Heart left ventricle (tissue), 16 donors: Measurements from ENCODE around the gene ERC1. TPM values are rescaled to one million over a fixed set of nuclear protein-coding genes. Genes with fewer than 3 reads are reported as not detected.
A peak's percentile ranks its signal among the peaks of the same experiment; 100 is the strongest.

Experiments used
- ATAC-seq, 4 donors: fragments of 200-7000 bp; cut with Tn5 transposase; one replicate each; pipeline ENCODE4 v1.9.1; 2020 to 2022; ENCODE audit warnings: moderate library complexity in 4 of 4, mild to moderate bottlenecking in 3 of 4, moderate number of reproducible peaks in 1 of 4
- DNase-seq, 5 donors: peaks; one replicate each; pipeline ENCODE4 v3.0.0-alpha.2; 2020
- H3K27ac ChIP-seq, 12 donors: fragments of 200-600 bp; sonication (generic) in 4 of 12; one replicate each; pipeline versions ENCODE4 v1.5.0 to v1.8.0; 2016 to 2022; ENCODE audit warnings: mild to moderate bottlenecking in 2 of 12
- H3K27me3 ChIP-seq, 9 donors: fragments of 200-600 bp; sonication (generic) in 2 of 9; one replicate each; pipeline versions ENCODE4 v1.5.1 to v1.8.0; 2016 to 2022; ENCODE audit warnings: mild to moderate bottlenecking in 3 of 9
- H3K36me3 ChIP-seq, 9 donors: fragments of 200-600 bp; sonication (generic) in 2 of 9; one replicate each; pipeline versions ENCODE4 v1.5.0 to v1.8.0; 2018 to 2022; ENCODE audit warnings: mild to moderate bottlenecking in 2 of 9
- H3K4me1 ChIP-seq, 12 donors: fragments of 200-600 bp; sonication (generic) in 4 of 12; one replicate each; pipeline versions ENCODE4 v1.5.0 to v1.8.0; 2016 to 2022; ENCODE audit warnings: mild to moderate bottlenecking in 3 of 12
- H3K4me3 ChIP-seq, 12 donors: fragments of 200-600 bp; sonication (generic) in 4 of 12; one replicate each; pipeline versions ENCODE4 v1.5.0 to v1.8.0; 2017 to 2022; ENCODE audit warnings: mild to moderate bottlenecking in 9 of 12, moderate library complexity in 4 of 12
- H3K9me3 ChIP-seq, 12 donors: fragments of 200-600 bp; sonication (generic) in 4 of 12; one replicate each; pipeline versions ENCODE4 v1.5.0 to v1.8.0; 2016 to 2022; ENCODE audit warnings: mild to moderate bottlenecking in 1 of 12
- CTCF ChIP-seq, 12 donors: fragments of 200-600 bp; sonication (generic) in 4 of 12; IDR thresholded peaks; one replicate each; pipeline versions ENCODE4 v1.5.0 to v1.8.0; 2018 to 2022; ENCODE audit warnings: antibody characterized with exemption in 12 of 12, mild to moderate bottlenecking in 5 of 12
- POLR2A ChIP-seq, 2 donors: fragments of 450-650 bp; IDR thresholded peaks; one replicate each; pipeline ENCODE4 v1.6.1; 2017; ENCODE audit warnings: antibody characterized with exemption in 2 of 2, mild to moderate bottlenecking in 2 of 2, moderate library complexity in 2 of 2
- WGBS, 4 donors: extraction: QIAGEN DNeasy Blood & Tissue Kit in 2 of 4; methylation state at CpG; one replicate each; pipeline versions ENCODE4 v1.1.5 to v1.1.7; 2013 to 2018; 5-methylcytosine and 5-hydroxymethylcytosine counted together
- intact Hi-C, 10 donors: fragments of 100-400 bp; cut with DNase I; formaldehyde crosslinking; loops; one replicate each; pipeline versions ENCODE4 v1.11.1 to v1.14.2; 2022
- polyA plus RNA-seq, 2 donors: library from polyadenylated mRNA; stranded (reverse); fragments of 200-250 nt; gene quantifications; one replicate each; pipeline ENCODE4 v1.2.3, GENCODE V29; 2013
- total RNA-seq, 9 donors: library from RNA; depleted of rRNA in 2 of 9; stranded (reverse); fragments of >200 nt in 2 of 9; fragmentation: NEBNext Ultra II Directional in 3 of 9; extraction: Animal tissue kit (Norgen Biotek cat#: 25700) in 3 of 9; gene quantifications; one replicate each; pipeline versions ENCODE4 v1.1.0 to v1.2.4, GENCODE V29; 2016 to 2023
- donor health status: ischemic (EF 13 %, LVEDD 7.1; RV severe dilation, severe dysfunction).
- donor health status: healthy with polysubstance abuse.
- donor health status: DM: no; HTN: yes; CAD: no.
- donor health status: DM: no; HTN: no; CAD: no.
- donor health status: ischemic (EF 25% LVEDD 6.9; RV normal size, moderate dysfunction).
- donor health status: ischemic (EF 25% LVEDD 5.7; RV mildly dilated, moderate dysfunction).
- donor health status: healthy.
- donor health status: DM: yes; HTN: yes; CAD: no.
- donor health status: ischemic (EF 35%, LVEDD 5.7; RV mildly dilated, moderate dysfunction).
- donor health status: nonischemic (EF 11% LVEDD 7.7; RV severe dilation, severe dysfunction).
- donor health status: DM: yes; HTN: yes; CAD: no.
- donor health status: PGD.
- donor health status: ischemic (EF 29% LVEDD 5.4; RV normal size, mild dysfunction).
- donor health status: nonischemic (EF 23%, LVEDD 6.1; RV moderate dilation, normal function).

ERC1 gene
- total and polyA plus RNA-seq, 11 donors = 13.5 to 84.0 (median 47.9) TPM

GRCh38 chr12:1443421-1444141 lies 452.6 kb downstream of the ERC1 start:
- H3K4me3 ChIP-seq = peak overlapping the region in 7 of 12 donors; percentile 8 to 42 (median 25)
- H3K36me3 ChIP-seq = peaks cover 0 to 33% (median 21%) of the 10 kb centered on the region in 9 donors
- H3K9me3 ChIP-seq = no peaks in the 10 kb centered on the region
- DNase-seq (no peak), ATAC-seq (peak in 3 of 4 donors; percentile 54 to 67 (median 59))
- peaks cover 0 to 12% (median 0%) of the 10 kb centered on the region in 12 donors for H3K4me1 ChIP-seq
- H3K27me3 ChIP-seq = no peaks in the 10 kb centered on the region
- intact Hi-C loops = no loop called here
- 60 to 71% (median 69%) methylated on average over 8 of the region's 8 CpGs for WGBS, 4 donors
- no peak for TF ChIP-seq CTCF (IDR thresholded peaks at IDR 0.05)
- no peak for TF ChIP-seq POLR2A (IDR thresholded peaks at IDR 0.05)
- peak overlapping the region in 7 of 12 donors; percentile 1 to 66 (median 38) for H3K27ac ChIP-seq

- 67 to 72% (median 71%) methylated on average over 6 of the region's 6 CpGs for WGBS, 4 donors
Measured at GRCh38 chr12:1444142-1444516, 453.1 kb downstream of the ERC1 start.

GRCh38 chr12:1445807-1446206 lies 454.8 kb downstream of the ERC1 start:
- intact Hi-C loops = no loop called here
- Histone ChIP-seq H3K27me3 (no peaks in the 10 kb centered on the region), H3K4me1 (peaks cover 0 to 10% (median 0%) of the 10 kb centered on the region in 12 donors), H3K9me3 (no peaks in the 10 kb centered on the region), H3K4me3 (no peak overlapping the region), H3K27ac (no peak overlapping the region), H3K36me3 (peaks cover 0 to 39% (median 23%) of the 10 kb centered on the region in 9 donors)
- WGBS, 4 donors = 67 to 77% (median 76%) methylated on average over 3 of the region's 3 CpGs
- ATAC-seq (no peak), DNase-seq (no peak)
- TF ChIP-seq POLR2A (IDR thresholded peaks at IDR 0.05) = no peak
- no peak for TF ChIP-seq CTCF (IDR thresholded peaks at IDR 0.05)

More at GRCh38 chr12:1444142-1444516, 453.1 kb downstream of the ERC1 start:
- peaks cover 0 to 35% (median 23%) of the 10 kb centered on the region in 9 donors for H3K36me3 ChIP-seq
- ATAC-seq (peak in 2 of 4 donors; percentile 24 to 49), DNase-seq (no peak)
- H3K9me3 ChIP-seq = no peaks in the 10 kb centered on the region
- intact Hi-C loops = no loop called here
- peak overlapping the region in 7 of 12 donors; percentile 8 to 42 (median 25) for H3K4me3 ChIP-seq
- H3K4me1 ChIP-seq = peaks cover 0 to 12% (median 0%) of the 10 kb centered on the region in 12 donors
- H3K27me3 ChIP-seq = no peaks in the 10 kb centered on the region
- H3K27ac ChIP-seq = peak overlapping the region in 7 of 12 donors; percentile 1 to 66 (median 38)
- TF ChIP-seq POLR2A (IDR thresholded peaks at IDR 0.05) (no peak), CTCF (IDR thresholded peaks at IDR 0.05) (no peak)

GRCh38 chr12:1448336-1448735 lies 457.3 kb downstream of the ERC1 start:
- Histone ChIP-seq H3K36me3 (peaks cover 0 to 42% (median 23%) of the 10 kb centered on the region in 9 donors), H3K4me1 (peaks cover 0 to 8% (median 0%) of the 10 kb centered on the region in 12 donors), H3K27me3 (no peaks in the 10 kb centered on the region), H3K27ac (no peak overlapping the region), H3K4me3 (no peak overlapping the region), H3K9me3 (no peaks in the 10 kb centered on the region)
- intact Hi-C loops = no loop called here
- ATAC-seq (no peak), DNase-seq (no peak)
- TF ChIP-seq POLR2A (IDR thresholded peaks at IDR 0.05) (no peak), CTCF (IDR thresholded peaks at IDR 0.05) (no peak)
- 89 to 94% (median 93%) methylated on average over 4 of the region's 4 CpGs for WGBS, 4 donors
